Measurements from ENCODE around the gene PPFIBP2. TPM values are rescaled to one million over a fixed set of nuclear protein-coding genes. Genes with fewer than 3 reads are reported as not detected.
A peak's percentile ranks its signal among the peaks of the same experiment; 100 is the strongest.

PPFIBP2 gene
- polyA plus RNA-seq, 6 donors from 2014 or later: 3.7 to 13.3 (median 7.4) TPM

DNA sequence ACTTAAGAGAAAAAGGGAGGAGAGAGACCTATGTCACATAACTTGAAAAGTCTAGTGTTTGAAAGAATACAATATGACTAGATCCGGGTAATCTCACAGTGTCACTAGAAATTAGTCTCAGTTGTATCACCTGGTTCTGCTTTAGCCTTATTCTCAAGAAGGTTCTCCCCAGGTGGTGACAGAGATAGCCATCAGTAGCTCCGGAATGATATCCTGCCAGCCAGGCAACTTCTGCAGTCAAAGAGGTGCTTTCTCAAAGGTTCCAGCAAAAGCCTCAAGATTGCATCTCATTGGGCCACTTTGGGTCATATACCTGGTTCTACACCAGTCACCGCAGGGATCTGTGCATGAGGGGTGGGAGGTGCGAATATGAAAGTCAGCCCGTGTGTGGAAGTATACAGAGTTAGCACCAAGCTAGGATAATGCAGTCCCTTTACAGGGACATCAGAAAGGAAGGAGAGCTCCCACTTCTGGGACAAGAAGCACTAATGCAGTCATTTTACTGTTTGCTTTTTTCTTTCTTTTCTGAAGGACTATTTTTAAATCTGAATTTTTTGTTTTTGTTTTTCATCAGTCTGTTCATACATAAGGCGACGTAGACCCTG is 98.4 kb downstream of the PPFIBP2 start:
- Mint-ChIP-seq H3K27ac (peak overlapping the region in 1 of 6 donors; percentile 29), H3K27me3 (no peaks in the 10 kb centered on the region), H3K4me1 (no peaks in the 10 kb centered on the region), H3K9me3 (peaks cover 0 to 1% (median 0%) of the 10 kb centered on the region in 7 donors), H3K36me3 (peaks cover 33 to 41% of the 10 kb centered on the region in 2 donors), H3K4me3 (no peak overlapping the region)
- ATAC-seq (ENCODE audit: low read depth in 2 of 2) (no peak), DNase-seq (no peak)

DNA sequence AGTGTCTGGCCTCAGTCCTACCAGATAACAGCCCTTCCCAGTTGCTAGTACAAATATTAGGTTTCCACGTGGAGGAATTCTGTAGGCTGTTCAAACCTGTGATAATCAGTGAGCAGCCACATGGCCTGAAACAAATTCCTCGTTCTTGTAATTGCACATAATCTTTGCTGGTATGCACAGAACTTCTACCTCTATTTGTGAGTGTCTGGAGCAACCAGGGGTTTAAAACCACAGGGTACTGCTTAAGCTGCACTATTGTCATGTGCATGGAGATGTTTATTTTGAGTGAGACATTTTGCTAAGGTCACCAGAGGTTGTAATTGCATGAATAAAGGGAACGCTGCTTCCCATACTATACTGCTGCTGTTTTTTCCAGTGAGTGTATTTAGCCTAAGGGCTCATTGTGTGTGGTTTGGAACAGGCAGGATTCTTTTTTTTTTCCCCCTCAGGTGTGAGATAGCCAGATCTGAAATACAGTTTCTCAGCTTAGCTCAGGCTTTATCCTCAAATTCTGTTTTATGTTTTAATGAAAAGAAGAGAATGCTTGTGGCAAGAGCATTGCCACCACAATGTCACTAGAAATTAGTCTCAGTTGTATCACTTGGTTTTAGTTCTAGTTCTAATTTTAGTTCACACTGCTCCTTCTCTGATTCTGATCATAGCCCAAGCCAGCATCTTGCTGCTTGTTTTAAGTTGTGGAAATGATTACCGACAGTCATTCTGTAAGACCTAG is 99.0 kb downstream of the PPFIBP2 start:
- Mint-ChIP-seq H3K4me1 (no peaks in the 10 kb centered on the region), H3K36me3 (peaks cover 33 to 43% of the 10 kb centered on the region in 2 donors), H3K27me3 (no peaks in the 10 kb centered on the region), H3K27ac (no peak overlapping the region), H3K9me3 (peaks cover 0 to 1% (median 0%) of the 10 kb centered on the region in 7 donors), H3K4me3 (no peak overlapping the region)
- no peak for DNase-seq
- no peak for ATAC-seq (ENCODE audit: low read depth in 2 of 2)

DNA sequence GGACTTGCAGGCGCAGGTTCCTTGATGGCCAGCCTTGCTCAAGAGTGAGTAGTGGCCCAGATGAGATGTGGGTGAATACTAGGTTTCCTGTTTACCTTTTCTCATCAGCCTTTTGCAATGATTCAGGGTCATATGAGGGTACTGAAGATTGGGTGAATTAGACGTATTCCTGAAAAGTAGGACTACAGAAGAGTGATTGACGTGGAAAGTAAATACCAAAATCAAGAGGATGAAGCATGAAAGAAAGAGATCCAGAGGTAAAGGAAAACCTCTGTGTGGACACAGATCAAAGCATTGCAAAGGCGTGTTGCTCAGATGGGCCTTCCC is 99.6 kb downstream of the PPFIBP2 start:
- DNase-seq (no peak), ATAC-seq (ENCODE audit: low read depth in 2 of 2) (no peak)
- peak overlapping the region in 1 of 6 donors; percentile 2 for H3K27ac Mint-ChIP-seq
- no peaks in the 10 kb centered on the region for H3K27me3 Mint-ChIP-seq
- no peaks in the 10 kb centered on the region for H3K4me1 Mint-ChIP-seq
- H3K4me3 Mint-ChIP-seq: no peak overlapping the region
- H3K36me3 Mint-ChIP-seq: peaks cover 33 to 47% of the 10 kb centered on the region in 2 donors
- H3K9me3 Mint-ChIP-seq: peaks cover 0 to 1% (median 0%) of the 10 kb centered on the region in 7 donors

DNA sequence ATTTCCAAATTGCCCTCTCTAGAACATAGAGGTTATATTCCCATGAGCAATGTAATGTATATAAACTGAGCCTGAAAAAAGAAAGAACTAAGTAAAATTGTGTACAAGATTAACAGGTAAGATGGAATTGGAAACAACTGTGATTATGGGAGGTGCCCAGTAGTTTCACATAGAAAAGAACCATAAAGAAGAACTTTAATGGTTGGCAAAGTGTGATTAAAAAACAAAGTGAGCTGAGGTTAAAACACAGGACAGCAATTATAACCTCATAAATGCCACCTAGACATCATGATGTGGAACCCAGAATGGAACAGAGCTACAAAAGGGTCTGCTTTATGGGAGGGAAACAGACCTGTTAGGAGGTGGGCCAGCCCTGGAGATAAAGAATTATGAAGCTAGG is 100.9 kb downstream of the PPFIBP2 start:
- no peak overlapping the region for H3K27ac Mint-ChIP-seq
- H3K4me3 Mint-ChIP-seq: no peak overlapping the region
- H3K36me3 Mint-ChIP-seq: peaks cover 33 to 47% of the 10 kb centered on the region in 2 donors
- peaks cover 0 to 1% (median 0%) of the 10 kb centered on the region in 7 donors for H3K9me3 Mint-ChIP-seq
- ATAC-seq (ENCODE audit: low read depth in 2 of 2) (no peak), DNase-seq (no peak)
- no peaks in the 10 kb centered on the region for H3K4me1 Mint-ChIP-seq
- H3K27me3 Mint-ChIP-seq: no peaks in the 10 kb centered on the region

- Mint-ChIP-seq H3K4me1 (no peaks in the 10 kb centered on the region), H3K27ac (no peak overlapping the region), H3K4me3 (no peak overlapping the region), H3K9me3 (no peaks in the 10 kb centered on the region), H3K36me3 (peaks cover 28 to 29% of the 10 kb centered on the region in 2 donors), H3K27me3 (no peaks in the 10 kb centered on the region)
- DNase-seq (no peak), ATAC-seq (ENCODE audit: low read depth in 2 of 2) (no peak)
Observed at GRCh38 chr11:7617032-7617431, 103.2 kb downstream of the PPFIBP2 start.

DNA sequence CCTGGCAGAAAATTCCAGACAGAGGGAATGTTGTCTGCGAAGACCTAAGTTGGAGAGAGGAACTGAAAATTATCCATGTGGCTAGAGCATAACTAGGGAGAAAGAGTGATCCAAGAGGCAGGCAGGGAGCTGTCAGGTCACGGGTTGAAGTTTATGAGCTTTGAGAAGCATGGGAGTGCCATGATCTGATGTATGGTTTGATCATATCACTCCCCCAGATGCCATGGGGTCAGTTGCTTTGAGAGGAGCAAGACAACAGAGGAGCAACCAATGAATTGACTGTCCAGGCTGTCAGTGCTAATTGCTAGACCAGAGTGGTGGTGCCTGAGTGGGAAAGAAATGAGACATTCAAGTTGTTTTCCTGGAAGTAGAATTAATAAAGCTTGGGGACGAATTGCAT is 105.5 kb downstream of the PPFIBP2 start:
- Mint-ChIP-seq H3K36me3 (peaks cover 17 to 38% of the 10 kb centered on the region in 2 donors), H3K4me3 (no peak overlapping the region), H3K9me3 (no peaks in the 10 kb centered on the region), H3K27ac (peak overlapping the region in 1 of 6 donors; percentile 17), H3K27me3 (no peaks in the 10 kb centered on the region), H3K4me1 (no peaks in the 10 kb centered on the region)
- DNase-seq: no peak
- ATAC-seq (ENCODE audit: low read depth in 2 of 2): no peak

- ATAC-seq (ENCODE audit: low read depth in 2 of 2) (no peak), DNase-seq (no peak)
- no peaks in the 10 kb centered on the region for H3K27me3 Mint-ChIP-seq
- H3K4me1 Mint-ChIP-seq: no peaks in the 10 kb centered on the region
- H3K9me3 Mint-ChIP-seq: no peaks in the 10 kb centered on the region
- peaks cover 31 to 44% of the 10 kb centered on the region in 2 donors for H3K36me3 Mint-ChIP-seq
- peak overlapping the region in 1 of 6 donors; percentile 74 for H3K27ac Mint-ChIP-seq
- H3K4me3 Mint-ChIP-seq: no peak overlapping the region
Observed at GRCh38 chr11:7621090-7621489, 107.3 kb downstream of the PPFIBP2 start.

- ATAC-seq (ENCODE audit: low read depth in 2 of 2) (no peak), DNase-seq (no peak)
- Mint-ChIP-seq H3K4me3 (no peak overlapping the region), H3K27ac (no peak overlapping the region), H3K27me3 (no peaks in the 10 kb centered on the region), H3K9me3 (no peaks in the 10 kb centered on the region), H3K4me1 (no peaks in the 10 kb centered on the region), H3K36me3 (peaks cover 30 to 44% of the 10 kb centered on the region in 2 donors)
Observed at GRCh38 chr11:7621554-7621953, 107.8 kb downstream of the PPFIBP2 start.

- Mint-ChIP-seq H3K27me3 (no peaks in the 10 kb centered on the region), H3K36me3 (peaks cover 23 to 39% of the 10 kb centered on the region in 2 donors), H3K9me3 (no peaks in the 10 kb centered on the region), H3K4me1 (no peaks in the 10 kb centered on the region), H3K4me3 (no peak overlapping the region), H3K27ac (no peak overlapping the region)
- no peak for DNase-seq
- ATAC-seq (ENCODE audit: low read depth in 2 of 2): no peak
Observed at GRCh38 chr11:7622721-7623120, 108.9 kb downstream of the PPFIBP2 start.

GRCh38 chr11:7628660-7629059 is 114.9 kb downstream of the PPFIBP2 start:
- Mint-ChIP-seq H3K27ac (peak overlapping the region in 1 of 6 donors; percentile 49), H3K4me1 (no peaks in the 10 kb centered on the region), H3K27me3 (no peaks in the 10 kb centered on the region), H3K36me3 (peaks cover 39 to 51% of the 10 kb centered on the region in 2 donors), H3K9me3 (no peaks in the 10 kb centered on the region), H3K4me3 (peak overlapping the region in 1 of 8 donors; percentile 39)
- ATAC-seq (ENCODE audit: low read depth in 2 of 2) (no peak), DNase-seq (no peak)

- no peaks in the 10 kb centered on the region for H3K27me3 Mint-ChIP-seq
- no peaks in the 10 kb centered on the region for H3K4me1 Mint-ChIP-seq
Observed at GRCh38 chr11:7630002-7630401, 116.2 kb downstream of the PPFIBP2 start.

GRCh38 chr11:7632211-7632610 is 118.4 kb downstream of the PPFIBP2 start:
- Mint-ChIP-seq H3K27ac (peak overlapping the region in 3 of 6 donors; percentile 42 to 59 (median 53)), H3K9me3 (no peaks in the 10 kb centered on the region), H3K36me3 (peaks cover 45 to 56% of the 10 kb centered on the region in 2 donors), H3K4me3 (no peak overlapping the region), H3K4me1 (no peaks in the 10 kb centered on the region), H3K27me3 (no peaks in the 10 kb centered on the region)
- ATAC-seq (ENCODE audit: low read depth in 2 of 2) (no peak), DNase-seq (no peak)

More at GRCh38 chr11:7630002-7630401, 116.2 kb downstream of the PPFIBP2 start:
- H3K9me3 Mint-ChIP-seq: no peaks in the 10 kb centered on the region
- peak overlapping the region in 1 of 6 donors; percentile 24 for H3K27ac Mint-ChIP-seq
- H3K4me3 Mint-ChIP-seq: no peak overlapping the region
- DNase-seq (no peak), ATAC-seq (ENCODE audit: low read depth in 2 of 2) (no peak)
- peaks cover 45 to 53% of the 10 kb centered on the region in 2 donors for H3K36me3 Mint-ChIP-seq

DNA sequence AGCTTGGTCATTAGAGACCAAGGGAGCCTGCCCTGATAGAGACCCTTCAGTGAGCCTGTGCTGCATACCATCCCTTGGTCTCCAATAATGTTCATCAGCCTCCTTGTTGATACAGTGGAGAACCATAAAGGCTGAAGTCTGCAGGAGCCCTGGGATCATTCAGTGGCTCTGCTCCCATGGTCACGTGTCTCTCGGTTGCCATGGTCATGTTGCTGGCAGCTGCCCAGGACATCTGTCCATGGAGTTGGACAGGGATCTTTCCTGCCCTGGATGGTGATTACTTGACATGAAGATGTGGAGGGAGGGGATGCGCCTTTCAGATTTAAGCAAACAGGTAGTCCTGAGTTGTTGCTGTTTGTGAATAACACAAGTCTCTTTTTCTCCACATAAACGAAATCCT is 121.3 kb downstream of the PPFIBP2 start:
- no peak for ATAC-seq (ENCODE audit: low read depth in 2 of 2)
- peaks cover 52 to 69% of the 10 kb centered on the region in 2 donors for H3K36me3 Mint-ChIP-seq
- H3K4me3 Mint-ChIP-seq: no peak overlapping the region

DNA sequence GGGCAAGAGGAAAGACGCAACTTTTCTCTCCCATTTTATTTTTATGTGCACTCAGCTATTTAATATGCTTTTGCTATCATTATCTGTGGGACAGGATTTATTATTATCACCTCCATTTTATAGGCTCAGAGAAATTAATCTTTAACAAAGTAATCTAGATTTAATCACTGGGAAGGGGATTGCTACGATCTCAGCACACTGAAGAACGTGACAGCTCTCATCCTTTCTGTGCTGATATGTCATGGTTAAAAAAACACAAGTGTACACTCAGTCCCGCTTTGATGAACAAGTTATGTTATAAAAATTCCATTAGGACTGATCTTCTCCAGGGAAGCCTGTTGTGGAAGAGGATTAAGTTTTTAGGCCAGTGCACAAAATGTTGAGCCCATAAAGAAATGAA is 121.9 kb downstream of the PPFIBP2 start:
- ATAC-seq (ENCODE audit: low read depth in 2 of 2): no peak
- Mint-ChIP-seq H3K4me1 (peaks cover 0 to 3% (median 0%) of the 10 kb centered on the region in 3 donors), H3K27ac (no peak overlapping the region)

More for the DNA sequence above, 121.3 kb downstream of the PPFIBP2 start:
- Mint-ChIP-seq H3K27ac (no peak overlapping the region), H3K4me1 (peaks cover 0 to 3% (median 0%) of the 10 kb centered on the region in 3 donors), H3K27me3 (no peaks in the 10 kb centered on the region), H3K9me3 (no peaks in the 10 kb centered on the region)
- DNase-seq: no peak

More for the DNA sequence above, 121.9 kb downstream of the PPFIBP2 start:
- Mint-ChIP-seq H3K27me3 (no peaks in the 10 kb centered on the region), H3K9me3 (no peaks in the 10 kb centered on the region), H3K4me3 (no peak overlapping the region), H3K36me3 (peaks cover 51 to 73% of the 10 kb centered on the region in 2 donors)
- DNase-seq: no peak

Data from naive B cell (primary cell).